NT2/D1 (cell line): ENCODE results near the gene ERBB2.

Experiments
- DNase-seq: peaks from one replicate; pipeline ENCODE4 v3.0.0-alpha.2; 2011; ENCODE audit warnings: low read depth, low spot score
- H3K27me3 ChIP-seq: 2 replicates; pipeline ENCODE4 v1.6.0; 2011; ENCODE audit warnings: mild to moderate bottlenecking; ENCODE audit not compliant: insufficient read length, insufficient read depth
- H3K36me3 ChIP-seq: 2 replicates; pipeline ENCODE4 v1.6.1; 2011; ENCODE audit warnings: mild to moderate bottlenecking, low read length, mixed read lengths; ENCODE audit not compliant: insufficient read depth, insufficient read length
- H3K4me1 ChIP-seq: 2 replicates; pipeline ENCODE4 v1.5.1; 2011; ENCODE audit not compliant: insufficient read depth, insufficient read length
- H3K4me3 ChIP-seq: 2 replicates; pipeline ENCODE4 v1.5.1; 2011; ENCODE audit warnings: low read depth; ENCODE audit not compliant: insufficient read length
- H3K9ac ChIP-seq: 2 replicates; pipeline ENCODE4 v1.6.0; 2011; ENCODE audit warnings: low read depth; ENCODE audit not compliant: insufficient read length
- H3K9me3 ChIP-seq: 2 replicates; pipeline ENCODE4 v1.5.1; 2011; ENCODE audit warnings: mild to moderate bottlenecking, low read length; ENCODE audit not compliant: insufficient read depth
- SUZ12 ChIP-seq: IDR thresholded peaks from 2 replicates; pipeline ENCODE4 v1.6.1; 2011; ENCODE audit not compliant: insufficient read length, insufficient read depth; ENCODE audit errors: extremely low read depth
- YY1 ChIP-seq: IDR thresholded peaks from 2 replicates; pipeline ENCODE4 v1.6.1; 2011; ENCODE audit not compliant: insufficient read length, insufficient read depth
- ZNF274 ChIP-seq: IDR thresholded peaks from 2 replicates; pipeline ENCODE4 v1.6.1; 2011; ENCODE audit warnings: mild to moderate bottlenecking, low read depth, low read length

Gene ERBB2

GRCh38 chr17:39677072-39677471 is 22.8 kb upstream of the ERBB2 start:
- no peaks in the 10 kb centered on the region for H3K9me3 ChIP-seq
- H3K27me3 ChIP-seq: no peaks in the 10 kb centered on the region
- H3K9ac ChIP-seq: no peak overlapping the region
- peaks cover 11% of the 10 kb centered on the region for H3K36me3 ChIP-seq
- TF ChIP-seq SUZ12 (no peak), YY1 (no peak), ZNF274 (no peak)
- no peak for DNase-seq
- no peak overlapping the region for H3K4me3 ChIP-seq
- H3K4me1 ChIP-seq: peaks cover 20% of the 10 kb centered on the region

GRCh38 chr17:39677542-39678339 is 22.1 kb upstream of the ERBB2 start:
- no peak overlapping the region for H3K9ac ChIP-seq
- no peaks in the 10 kb centered on the region for H3K27me3 ChIP-seq
- TF ChIP-seq ZNF274: no peak
- TF ChIP-seq YY1: no peak
- TF ChIP-seq SUZ12: no peak
- no peak overlapping the region for H3K4me3 ChIP-seq
- H3K9me3 ChIP-seq: no peaks in the 10 kb centered on the region
- H3K4me1 ChIP-seq: peaks cover 20% of the 10 kb centered on the region
- peaks cover 11% of the 10 kb centered on the region for H3K36me3 ChIP-seq
- DNase-seq: no peak

GRCh38 chr17:39678340-39679116 is 21.3 kb upstream of the ERBB2 start:
- Histone ChIP-seq H3K36me3 (peaks cover 11% of the 10 kb centered on the region), H3K4me3 (no peak overlapping the region), H3K4me1 (peaks cover 20% of the 10 kb centered on the region), H3K9me3 (no peaks in the 10 kb centered on the region), H3K9ac (no peak overlapping the region), H3K27me3 (no peaks in the 10 kb centered on the region)
- no peak for TF ChIP-seq SUZ12
- TF ChIP-seq YY1: no peak
- TF ChIP-seq ZNF274: no peak
- DNase-seq: no peak

- no peaks in the 10 kb centered on the region for H3K27me3 ChIP-seq
- DNase-seq: no peak
- peaks cover 20% of the 10 kb centered on the region for H3K4me1 ChIP-seq
- TF ChIP-seq SUZ12 (no peak), YY1 (no peak), ZNF274 (no peak)
- H3K36me3 ChIP-seq: peaks cover 17% of the 10 kb centered on the region
- H3K4me3 ChIP-seq: no peak overlapping the region
- no peaks in the 10 kb centered on the region for H3K9me3 ChIP-seq
- no peak overlapping the region for H3K9ac ChIP-seq
Measured at GRCh38 chr17:39679521-39680192, 20.2 kb upstream of the ERBB2 start.

GRCh38 chr17:39683295-39683939 is 16.4 kb upstream of the ERBB2 start:
- Histone ChIP-seq H3K4me3 (no peak overlapping the region), H3K4me1 (peaks cover under 1% of the 10 kb centered on the region), H3K27me3 (no peaks in the 10 kb centered on the region), H3K9me3 (no peaks in the 10 kb centered on the region), H3K36me3 (peaks cover 19% of the 10 kb centered on the region), H3K9ac (no peak overlapping the region)
- DNase-seq: no peak
- TF ChIP-seq SUZ12 (no peak), ZNF274 (no peak)

- H3K9me3 ChIP-seq: no peaks in the 10 kb centered on the region
- H3K27me3 ChIP-seq: no peaks in the 10 kb centered on the region
- no peak for DNase-seq
- TF ChIP-seq YY1 (no peak), SUZ12 (no peak), ZNF274 (no peak)
- H3K4me3 ChIP-seq: no peak overlapping the region
- H3K36me3 ChIP-seq: peaks cover 19% of the 10 kb centered on the region
- H3K9ac ChIP-seq: no peak overlapping the region
- no peaks in the 10 kb centered on the region for H3K4me1 ChIP-seq
Measured at GRCh38 chr17:39684369-39685192, 15.3 kb upstream of the ERBB2 start.
